Esophagus muscularis mucosa (tissue), 4 donors: ENCODE data around the gene BIN1. TPM values are rescaled to one million over a fixed set of nuclear protein-coding genes. Genes with fewer than 3 reads are reported as not detected.

ENCODE experiments used
- DNase-seq: peaks from one replicate; pipeline ENCODE4 v3.0.0-alpha.2; 2017; ENCODE audit errors: extremely low spot score
- H3K27ac ChIP-seq, 4 donors: fragments of 200-600 bp; sonication (generic); replicated peaks in 1 of 4; 1 replicate in 3 of 4; 2 replicates in 1 of 4; pipeline ENCODE4 v1.5.1; 2016 to 2019; ENCODE audit warnings: mild to moderate bottlenecking in 1 of 4
- H3K27me3 ChIP-seq, 4 donors: fragments of 200-600 bp; sonication (generic); one replicate each; pipeline versions ENCODE4 v1.5.1 to v1.6.0; 2016 to 2019
- H3K36me3 ChIP-seq, 4 donors: fragments of 200-600 bp; sonication (generic); one replicate each; pipeline ENCODE4 v1.5.1; 2016 to 2019
- H3K4me1 ChIP-seq, 4 donors: fragments of 200-600 bp; sonication (generic); one replicate each; pipeline ENCODE4 v1.5.1; 2016 to 2019
- H3K4me3 ChIP-seq, 4 donors: fragments of 200-600 bp; sonication (generic); 1 replicate in 2 of 4; 2 replicates in 2 of 4; pipeline ENCODE4 v1.5.1; 2016 to 2019; ENCODE audit warnings: mild to moderate bottlenecking in 4 of 4, moderate library complexity in 1 of 4
- H3K9me3 ChIP-seq, 4 donors: fragments of 200-600 bp; sonication (generic); 1 replicate in 3 of 4; 2 replicates in 1 of 4; pipeline ENCODE4 v1.5.1; 2016 to 2019
- CTCF ChIP-seq, 3 experiments: fragments of 200-600 bp in 2 of 3; fragments of 450-650 bp in 1 of 3; sonication (generic) in 2 of 3; IDR thresholded peaks; one replicate each; pipeline ENCODE4 v1.5.1; 2017 to 2019; ENCODE audit warnings: antibody characterized with exemption in 3 of 3, mild to moderate bottlenecking in 2 of 3, moderate library complexity in 1 of 3
- EP300 ChIP-seq: sonication (generic); formaldehyde crosslinking; IDR thresholded peaks from one replicate; pipeline ENCODE4 v1.6.1; 2017; ENCODE audit warnings: antibody characterized with exemption
- POLR2A ChIP-seq: fragments of 450-650 bp; IDR thresholded peaks from one replicate; pipeline ENCODE4 v1.6.1; 2017; ENCODE audit warnings: antibody characterized with exemption, moderate library complexity, mild to moderate bottlenecking, low read depth
- POLR2AphosphoS5 ChIP-seq, 2 donors: sonication (generic); formaldehyde crosslinking; IDR thresholded peaks; one replicate each; pipeline ENCODE4 v1.6.1; 2017; ENCODE audit warnings: antibody characterized with exemption in 2 of 2
- WGBS: methylation state at CpG from one replicate; pipeline ENCODE4 v1.1.5; 2018; 5-methylcytosine and 5-hydroxymethylcytosine counted together
- intact Hi-C: fragments of 100-400 bp; cut with DNase I; formaldehyde crosslinking; loops from one replicate; pipeline ENCODE4 v1.15.1; 2023
- total RNA-seq, 4 donors: library from RNA; depleted of rRNA; stranded (reverse); fragments of >200 nt; gene quantifications; one replicate each; pipeline versions ENCODE4 v1.1.0 to v1.2.1, GENCODE V29; 2016

BIN1 gene
- total RNA-seq, 4 donors from 2014 or later = 32.4 to 78.2 (median 50.2) TPM

DNA sequence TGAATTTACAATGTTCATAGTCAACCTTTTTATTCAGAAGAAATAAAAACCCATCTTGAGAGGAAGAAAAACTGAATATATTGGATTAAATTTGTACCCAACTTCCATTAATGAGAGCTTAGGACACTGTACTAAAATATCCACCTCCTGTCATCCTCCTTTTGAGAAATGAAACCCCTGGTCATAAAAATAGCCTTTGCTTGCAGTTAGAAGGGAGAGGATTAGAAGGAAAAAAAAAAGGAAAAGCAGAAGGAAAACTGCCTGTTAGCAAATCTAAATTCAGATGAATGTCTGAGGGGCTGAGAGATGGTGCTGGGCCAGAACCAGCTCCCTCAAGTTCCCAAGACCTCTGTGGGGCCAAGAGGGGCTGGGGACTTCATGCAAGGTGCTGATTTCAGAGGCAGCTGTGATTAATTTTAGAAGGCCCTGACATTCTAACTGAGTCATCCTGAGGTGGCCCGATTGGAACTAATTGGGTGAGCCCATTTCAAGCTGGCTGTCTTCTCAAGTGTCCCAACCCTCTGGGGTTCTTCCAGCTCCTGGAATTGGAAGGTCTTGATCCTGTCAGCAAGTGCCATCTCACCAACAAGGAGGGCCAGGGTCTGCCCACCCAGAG is 38.4 kb upstream of the BIN1 start:
- TF ChIP-seq EP300 (no peak), CTCF (IDR thresholded peaks at IDR 0.05) (no peak), POLR2A (no peak), POLR2AphosphoS5 (IDR thresholded peaks at IDR 0.05) (no peak)
- peaks cover 23 to 48% (median 40%) of the 10 kb centered on the region in 4 donors for H3K4me1 ChIP-seq
- H3K9me3 ChIP-seq = no peaks in the 10 kb centered on the region
- DNase-seq = no peak
- H3K36me3 ChIP-seq = no peaks in the 10 kb centered on the region
- intact Hi-C loops = no loop called here
- H3K27me3 ChIP-seq = no peaks in the 10 kb centered on the region
- WGBS = 0% methylated on average over 1 of the region's 1 CpG
- peak overlapping the region in 3 of 4 donors; percentile 12 to 75 (median 46) for H3K27ac ChIP-seq
- no peak overlapping the region for H3K4me3 ChIP-seq

GRCh38 chr2:127143841-127144782 is 37.2 kb upstream of the BIN1 start:
- Histone ChIP-seq H3K36me3 (no peaks in the 10 kb centered on the region), H3K4me3 (no peak overlapping the region), H3K27me3 (no peaks in the 10 kb centered on the region), H3K27ac (peak overlapping the region; percentile 41 to 75 (median 54)), H3K9me3 (no peaks in the 10 kb centered on the region), H3K4me1 (peaks cover 23 to 48% (median 40%) of the 10 kb centered on the region in 4 donors)
- no peak for DNase-seq
- peak in 2 of 3 experiments; percentile 2 to 15 for TF ChIP-seq CTCF (IDR thresholded peaks at IDR 0.05)
- no peak for TF ChIP-seq POLR2AphosphoS5 (IDR thresholded peaks at IDR 0.05)
- no peak for TF ChIP-seq EP300
- no peak for TF ChIP-seq POLR2A
- intact Hi-C loops = no loop called here
- WGBS = 57% methylated on average over 11 of the region's 11 CpGs

DNA sequence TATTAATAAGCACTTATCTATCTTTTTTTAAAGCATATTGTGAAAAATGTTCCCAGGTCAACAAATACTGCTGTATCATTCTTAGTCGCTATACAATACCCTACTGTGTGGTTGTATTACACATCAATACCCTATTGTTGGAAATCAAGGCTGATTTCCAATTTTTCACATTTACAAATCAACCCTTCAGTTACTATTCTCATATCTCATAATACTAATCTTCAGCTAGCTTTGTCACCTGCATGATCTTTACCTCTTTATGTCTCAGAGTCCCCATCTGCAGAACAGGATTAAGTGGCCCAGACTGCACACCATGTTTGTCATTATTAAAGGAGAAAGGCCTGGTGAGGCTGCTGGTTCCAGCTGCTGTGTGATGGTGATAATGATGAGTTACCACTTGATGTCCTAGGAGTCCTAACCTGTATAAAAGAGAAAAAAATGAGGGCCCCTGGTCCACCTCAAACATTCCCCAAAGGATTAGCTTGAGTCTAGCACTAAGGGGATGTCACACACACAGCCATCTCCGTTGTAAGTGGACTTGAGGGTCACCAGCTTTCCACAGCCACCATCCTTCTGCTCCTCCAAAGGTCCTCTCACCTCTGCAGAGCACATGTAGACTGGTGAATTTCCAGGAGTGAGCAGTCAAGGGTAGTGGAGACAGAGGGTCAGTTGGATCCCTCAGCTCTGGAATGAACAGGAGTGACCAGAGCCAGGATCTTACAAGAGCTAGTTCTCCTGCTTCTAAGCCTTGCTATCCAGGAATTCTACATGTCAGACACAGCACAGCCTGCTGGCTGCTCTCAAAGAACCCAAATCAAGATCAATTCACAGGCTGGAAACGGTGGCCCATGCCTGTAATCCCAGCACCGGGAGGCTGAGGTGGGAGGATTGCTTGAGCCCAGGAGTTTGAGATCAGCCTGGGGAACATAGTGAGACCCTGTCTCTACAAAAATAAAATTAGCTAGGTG is 36.0 kb upstream of the BIN1 start:
- H3K4me3 ChIP-seq = no peak overlapping the region
- H3K27me3 ChIP-seq = no peaks in the 10 kb centered on the region
- no peak for TF ChIP-seq EP300
- no peak for TF ChIP-seq POLR2A
- no peak for TF ChIP-seq CTCF (IDR thresholded peaks at IDR 0.05)
- no peak for TF ChIP-seq POLR2AphosphoS5 (IDR thresholded peaks at IDR 0.05)
- no peaks in the 10 kb centered on the region for H3K9me3 ChIP-seq
- peak overlapping the region; percentile 41 to 75 (median 54) for H3K27ac ChIP-seq
- no peaks in the 10 kb centered on the region for H3K36me3 ChIP-seq
- 91% methylated on average over 4 of the region's 4 CpGs for WGBS
- intact Hi-C loops = no loop called here
- H3K4me1 ChIP-seq = peaks cover 23 to 48% (median 40%) of the 10 kb centered on the region in 4 donors
- no peak for DNase-seq

DNA sequence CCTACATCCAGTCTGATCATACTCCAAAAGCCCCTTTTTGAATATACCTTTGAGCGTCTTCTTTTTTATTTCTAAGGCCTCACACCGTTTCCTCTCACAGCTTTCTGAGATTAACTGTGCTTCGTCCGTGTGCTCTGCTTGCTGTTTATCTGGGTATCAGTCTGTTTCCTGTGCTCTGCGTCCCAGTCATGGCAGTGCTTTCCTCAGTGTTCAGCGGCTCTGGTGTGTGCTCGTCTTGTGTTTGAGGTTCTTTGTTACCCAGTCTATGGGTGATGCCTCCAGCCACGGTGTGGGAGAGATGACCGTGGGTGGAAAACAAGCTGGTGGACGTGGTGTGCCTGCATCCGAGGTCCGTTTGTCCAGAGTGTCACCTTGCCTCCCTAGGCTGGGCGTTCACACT is 33.6 kb upstream of the BIN1 start:
- WGBS = 75% methylated on average over 12 of the region's 13 CpGs
- intact Hi-C loops = no loop called here
- Histone ChIP-seq H3K4me3 (no peak overlapping the region), H3K27ac (no peak overlapping the region), H3K4me1 (peaks cover 19 to 29% (median 28%) of the 10 kb centered on the region in 4 donors), H3K9me3 (no peaks in the 10 kb centered on the region), H3K27me3 (no peaks in the 10 kb centered on the region), H3K36me3 (no peaks in the 10 kb centered on the region)
- no peak for TF ChIP-seq POLR2AphosphoS5 (IDR thresholded peaks at IDR 0.05)
- no peak for TF ChIP-seq CTCF (IDR thresholded peaks at IDR 0.05)
- no peak for TF ChIP-seq EP300
- TF ChIP-seq POLR2A = no peak
- DNase-seq = no peak
